Pancreas (tissue), 10 donors: ENCODE data around the gene UBE2H. TPM values are rescaled to one million over a fixed set of nuclear protein-coding genes. Genes with fewer than 3 reads are reported as not detected.
A peak's percentile ranks its signal among the peaks of the same experiment; 100 is the strongest.

Experiments used
- ATAC-seq, 4 donors: fragments of 200-7000 bp; cut with Tn5 transposase; one replicate each; pipeline versions ENCODE4 v1.8.0 to v1.9.1; 2020; ENCODE audit warnings: mild to moderate bottlenecking in 4 of 4, moderate library complexity in 4 of 4
- DNase-seq, 6 donors: peaks; one replicate each; pipeline ENCODE4 v3.0.0-alpha.2; 2020
- FAIRE-seq: peaks from 2 replicates; lab custom pipeline; 2012; peaks lifted over from hg19 to GRCh38; lab: Jason Lieb, UNC
- H3K27ac ChIP-seq, 4 donors: fragments of 200-600 bp; sonication (generic); 1 replicate in 3 of 4; 2 replicates in 1 of 4; pipeline versions ENCODE4 v1.5.0 to v1.8.0; 2020
- H3K27me3 ChIP-seq, 4 donors: fragments of 200-600 bp; one replicate each; pipeline ENCODE4 v1.8.0; 2021
- H3K36me3 ChIP-seq, 3 donors: fragments of 200-600 bp; sonication (generic) in 1 of 3; one replicate each; pipeline versions ENCODE4 v1.5.0 to v1.8.0; 2020 to 2021
- H3K4me1 ChIP-seq, 3 donors: fragments of 200-600 bp; one replicate each; pipeline ENCODE4 v1.8.0; 2021
- H3K4me3 ChIP-seq, 4 donors: fragments of 200-600 bp; sonication (generic) in 2 of 4; one replicate each; pipeline versions ENCODE4 v1.5.0 to v1.8.0; 2020 to 2021
- H3K9me3 ChIP-seq, 4 donors: fragments of 200-600 bp; one replicate each; pipeline ENCODE4 v1.8.0; 2021
- CTCF ChIP-seq, 4 donors: fragments of 200-600 bp; sonication (generic) in 3 of 4; IDR thresholded peaks; one replicate each; pipeline versions ENCODE4 v1.5.0 to v1.8.0; 2021; ENCODE audit warnings: antibody characterized with exemption in 4 of 4
- WGBS, 2 donors: extraction: QIAGEN DNeasy Blood & Tissue Kit; methylation state at CpG; one replicate each; pipeline ENCODE4 v1.1.7; 2013; 5-methylcytosine and 5-hydroxymethylcytosine counted together
- intact Hi-C, 3 donors: fragments of 100-400 bp; cut with DNase I; formaldehyde crosslinking; loops; one replicate each; pipeline versions ENCODE4 v1.11.1 to v1.14.2; 2022
- polyA plus RNA-seq, 2 donors: library from polyadenylated mRNA; stranded (reverse); fragments of 200-250 nt; gene quantifications; one replicate each; pipeline ENCODE4 v1.2.3, GENCODE V29; 2013
- total RNA-seq, 6 donors: library from RNA; stranded (reverse); fragmentation: NEBNext Ultra II Directional in 4 of 6; extraction: Animal tissue kit (Norgen Biotek cat#: 25700) in 4 of 6; gene quantifications; one replicate each; pipeline versions ENCODE4 v1.2.1 to v1.2.4, GENCODE V29; 2021 to 2023
- donor health status: healthy with polysubstance abuse.
- donor health status: DM: no; HTN: no; CAD: no; lungs with moderate emphysema.
- donor health status: DM: no; HTN: no; CAD: no.
- donor health status: control.
- donor health status: control.
- donor health status: Bipolar disorder and iron deficiency.
- donor health status: DM: yes; HTN: yes; CAD: no.
- donor health status: DM: no; HTN: no; CAD: no.
- donor health status: DM: no; HTN: no; CAD: no.
- donor health status: DM: yes; HTN: yes; CAD: no.

UBE2H gene
- total and polyA plus RNA-seq, 8 donors, result 16.7 to 85.6 (median 62.6) TPM

- intact Hi-C loops, result no loop called here
- H3K9me3 ChIP-seq, result no peaks in the 10 kb centered on the region
- 74 to 78% methylated on average over 8 of the region's 8 CpGs for WGBS, 2 donors
- H3K36me3 ChIP-seq, result peaks cover 0 to 9% (median 0%) of the 10 kb centered on the region in 3 donors
- peaks cover 9 to 16% (median 12%) of the 10 kb centered on the region in 3 donors for H3K4me1 ChIP-seq
- TF ChIP-seq CTCF (IDR thresholded peaks at IDR 0.05), result no peak
- no peak for FAIRE-seq
- H3K4me3 ChIP-seq, result no peak overlapping the region
- no peak for DNase-seq
- H3K27ac ChIP-seq, result peak overlapping the region in 1 of 4 donors; percentile 41
- ATAC-seq, result peak in 3 of 4 donors; percentile 13 to 45 (median 26)
- H3K27me3 ChIP-seq, result no peaks in the 10 kb centered on the region
Measured at GRCh38 chr7:129925416-129926002, 27.3 kb downstream of the UBE2H start.

GRCh38 chr7:129924602-129925001 lies 28.2 kb downstream of the UBE2H start:
- H3K9me3 ChIP-seq, result no peaks in the 10 kb centered on the region
- H3K27me3 ChIP-seq, result no peaks in the 10 kb centered on the region
- no peak overlapping the region for H3K4me3 ChIP-seq
- peak overlapping the region in 1 of 4 donors; percentile 41 for H3K27ac ChIP-seq
- peaks cover 0 to 9% (median 0%) of the 10 kb centered on the region in 3 donors for H3K36me3 ChIP-seq
- no peak for TF ChIP-seq CTCF (IDR thresholded peaks at IDR 0.05)
- peaks cover 9 to 21% (median 16%) of the 10 kb centered on the region in 3 donors for H3K4me1 ChIP-seq
- WGBS, 2 donors, result 39 to 49% methylated on average over 4 of the region's 4 CpGs
- DNase-seq, result no peak
- FAIRE-seq, result no peak
- intact Hi-C loops, result no loop called here
- peak in 3 of 4 donors; percentile 40 to 73 (median 51) for ATAC-seq

- Histone ChIP-seq H3K36me3 (peaks cover 0 to 7% (median 0%) of the 10 kb centered on the region in 3 donors), H3K9me3 (no peaks in the 10 kb centered on the region), H3K4me3 (no peak overlapping the region), H3K27me3 (no peaks in the 10 kb centered on the region), H3K27ac (peak overlapping the region in 2 of 4 donors; percentile 28 to 41), H3K4me1 (peaks cover 9 to 30% (median 20%) of the 10 kb centered on the region in 3 donors)
- intact Hi-C loops, result no loop called here
- WGBS, 2 donors, result 33 to 37% methylated on average over 2 of the region's 2 CpGs
- DNase-seq (no peak), ATAC-seq (peak; percentile 42 to 74 (median 50)), FAIRE-seq (no peak)
- TF ChIP-seq CTCF (IDR thresholded peaks at IDR 0.05), result no peak
Measured at GRCh38 chr7:129923709-129924108, 29.1 kb downstream of the UBE2H start.

- ATAC-seq, result no peak
- peaks cover 34 to 63% (median 51%) of the 10 kb centered on the region in 3 donors for H3K4me1 ChIP-seq
- H3K36me3 ChIP-seq, result no peaks in the 10 kb centered on the region
- no peak overlapping the region for H3K4me3 ChIP-seq
- no peak for FAIRE-seq
- no peak overlapping the region for H3K27ac ChIP-seq
- WGBS, 2 donors, result 55 to 56% methylated on average over 2 of the region's 2 CpGs
- DNase-seq, result no peak
- no peak for TF ChIP-seq CTCF (IDR thresholded peaks at IDR 0.05)
- no peaks in the 10 kb centered on the region for H3K27me3 ChIP-seq
- no peaks in the 10 kb centered on the region for H3K9me3 ChIP-seq
- intact Hi-C loops, result no loop called here
Measured at GRCh38 chr7:129919492-129919891, 33.3 kb downstream of the UBE2H start.

GRCh38 chr7:129918922-129919321 lies 33.8 kb downstream of the UBE2H start:
- Histone ChIP-seq H3K9me3 (no peaks in the 10 kb centered on the region), H3K4me3 (no peak overlapping the region), H3K27me3 (no peaks in the 10 kb centered on the region), H3K27ac (no peak overlapping the region), H3K4me1 (peaks cover 35 to 66% (median 49%) of the 10 kb centered on the region in 3 donors), H3K36me3 (no peaks in the 10 kb centered on the region)
- no peak for FAIRE-seq
- intact Hi-C loops, result no loop called here
- DNase-seq, result no peak
- no peak for ATAC-seq
- WGBS, 2 donors, result 66 to 76% methylated on average over 5 of the region's 5 CpGs
- TF ChIP-seq CTCF (IDR thresholded peaks at IDR 0.05), result no peak
